Left cardiac atrium (tissue), 4 donors: ENCODE results near the gene CSF2RB. TPM values are rescaled to one million over a fixed set of nuclear protein-coding genes. Genes with fewer than 3 reads are reported as not detected.
A peak's percentile ranks its signal among the peaks of the same experiment; 100 is the strongest.

Experiments used
- ATAC-seq, 2 donors: fragments of 200-7000 bp; cut with Tn5 transposase; one replicate each; pipeline ENCODE4 v1.9.1; 2020; ENCODE audit warnings: mild to moderate bottlenecking in 2 of 2, moderate library complexity in 2 of 2
- DNase-seq: peaks from one replicate; pipeline ENCODE4 v3.0.0-alpha.2; 2020
- intact Hi-C, 2 donors: fragments of 100-400 bp; cut with DNase I; formaldehyde crosslinking; loops; one replicate each; pipeline versions ENCODE4 v1.14.1 to v1.15.1; 2022 to 2023
- total RNA-seq, 2 donors: library from RNA; stranded (reverse); fragmentation: NEBNext Ultra II Directional; extraction: Animal tissue kit (Norgen Biotek cat#: 25700); gene quantifications; one replicate each; pipeline ENCODE4 v1.2.1, GENCODE V29; 2021
- donor health status: DM: no; HTN: yes; CAD: no.
- donor health status: DM: no; HTN: yes; CAD: no; lungs with severe emphysema.
- donor health status: DM: yes; HTN: yes; CAD: no.
- donor health status: Dilated cardiomyopathy.

The CSF2RB gene
- total RNA-seq, 2 donors from 2014 or later = 4.7 to 6.0 TPM

DNA sequence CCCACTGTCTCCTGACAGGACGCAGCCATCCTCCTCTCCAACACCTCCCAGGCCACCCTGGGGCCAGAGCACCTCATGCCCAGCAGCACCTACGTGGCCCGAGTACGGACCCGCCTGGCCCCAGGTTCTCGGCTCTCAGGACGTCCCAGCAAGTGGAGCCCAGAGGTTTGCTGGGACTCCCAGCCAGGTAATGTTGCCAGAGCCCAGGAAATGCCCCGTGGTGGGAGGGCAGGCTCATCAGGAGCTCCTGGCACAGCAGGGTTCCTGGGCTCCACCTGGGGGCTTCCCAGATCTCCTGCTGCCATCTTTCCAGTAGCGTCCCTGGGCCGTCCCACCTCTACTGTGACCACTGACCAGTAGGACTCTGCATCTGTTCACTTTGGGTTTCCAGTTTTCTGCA is 16.2 kb downstream of the CSF2RB start:
- no peak for ATAC-seq

DNA sequence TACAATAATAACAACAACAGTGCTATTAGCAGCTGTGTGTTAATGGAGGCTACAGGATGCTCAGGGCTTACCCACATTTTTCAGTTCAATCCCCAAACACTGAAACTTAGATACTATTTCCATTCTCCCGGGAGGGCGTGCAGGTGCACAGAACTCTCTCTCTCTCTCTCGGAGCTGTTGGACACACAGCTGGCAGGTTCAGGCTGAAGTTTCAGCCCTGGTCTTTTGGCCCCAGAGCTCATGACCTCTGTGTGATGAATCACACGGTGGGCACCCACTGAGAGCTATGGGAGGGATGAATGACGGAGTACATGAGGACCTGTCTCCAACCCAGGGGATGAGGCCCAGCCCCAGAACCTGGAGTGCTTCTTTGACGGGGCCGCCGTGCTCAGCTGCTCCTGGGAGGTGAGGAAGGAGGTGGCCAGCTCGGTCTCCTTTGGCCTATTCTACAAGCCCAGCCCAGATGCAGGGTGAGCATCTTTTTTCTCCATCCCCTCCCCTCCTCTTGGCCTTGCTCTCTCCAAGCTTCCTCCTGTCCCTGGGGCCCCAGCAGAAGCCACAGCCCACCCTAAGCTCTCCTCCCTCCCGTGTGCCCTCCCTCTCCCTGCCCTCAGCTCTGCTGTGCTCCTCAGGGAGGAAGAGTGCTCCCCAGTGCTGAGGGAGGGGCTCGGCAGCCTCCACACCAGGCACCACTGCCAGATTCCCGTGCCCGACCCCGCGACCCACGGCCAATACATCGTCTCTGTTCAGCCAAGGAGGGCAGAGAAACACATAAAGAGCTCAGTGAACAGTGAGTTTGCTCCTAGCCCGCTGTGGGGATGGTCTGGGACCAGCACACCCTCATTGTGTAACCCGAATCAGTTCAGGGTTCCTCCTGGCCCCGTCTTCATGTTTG is 16.9 kb downstream of the CSF2RB start:
- intact Hi-C loops = no loop called here
- no peak for DNase-seq
- no peak for ATAC-seq

More for the DNA sequence above, 16.2 kb downstream of the CSF2RB start:
- intact Hi-C loops = no loop called here
- no peak for DNase-seq

DNA sequence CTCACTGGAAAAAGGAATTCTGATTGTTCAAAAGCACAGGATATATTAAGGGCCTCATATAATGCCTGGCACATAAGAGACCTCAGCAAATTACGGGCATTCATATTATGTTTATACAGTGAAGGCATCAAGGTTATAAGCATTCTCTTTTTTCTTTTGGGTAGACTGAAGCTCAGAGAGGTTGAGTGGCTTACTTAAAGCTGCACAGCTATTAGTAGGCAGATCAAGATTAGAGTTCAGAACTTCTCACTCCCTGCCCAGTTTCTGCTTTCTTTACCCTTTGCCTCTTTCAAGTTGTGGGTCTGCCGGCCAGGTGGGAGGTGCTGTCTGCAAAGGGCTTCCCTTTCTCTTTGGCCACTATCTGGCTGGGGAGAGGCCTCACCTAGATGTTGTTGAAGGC is 18.0 kb downstream of the CSF2RB start:
- intact Hi-C loops = no loop called here
- ATAC-seq (no peak), DNase-seq (no peak)

DNA sequence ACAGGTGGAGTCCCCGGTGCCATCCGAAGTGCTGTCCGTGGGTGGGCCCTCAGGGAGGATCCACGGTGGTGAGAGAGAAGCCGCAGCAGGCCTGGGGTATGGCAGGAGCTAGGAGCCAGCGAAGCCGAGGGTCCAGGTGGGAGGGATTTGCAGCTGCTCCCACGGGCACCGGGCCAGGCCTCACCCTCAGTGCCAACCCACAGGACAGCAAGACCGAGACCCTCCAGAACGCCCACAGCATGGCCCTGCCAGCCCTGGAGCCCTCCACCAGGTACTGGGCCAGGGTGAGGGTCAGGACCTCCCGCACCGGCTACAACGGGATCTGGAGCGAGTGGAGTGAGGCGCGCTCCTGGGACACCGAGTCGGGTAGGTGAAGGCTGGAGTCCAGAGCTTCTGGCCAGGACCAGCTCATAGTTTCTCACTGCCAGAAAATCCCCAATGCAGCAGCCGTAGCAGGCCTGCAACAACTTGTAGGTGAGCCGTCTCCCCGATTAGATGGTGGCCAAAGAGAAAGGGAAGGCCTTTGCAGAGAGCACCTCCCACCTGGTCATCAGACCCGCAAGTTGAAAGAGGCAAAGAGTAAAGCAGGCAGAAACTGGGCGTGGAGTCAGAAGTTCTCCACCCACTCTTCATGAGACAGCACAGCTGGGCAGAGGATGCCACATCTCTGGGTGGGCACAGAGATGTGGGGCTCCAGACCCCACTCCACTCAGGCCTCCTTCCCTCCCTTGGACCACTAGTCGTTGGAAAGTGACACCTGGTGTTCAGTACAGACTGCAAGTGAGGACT is 20.4 kb downstream of the CSF2RB start:
- DNase-seq (no peak), ATAC-seq (no peak)
- intact Hi-C loops = no loop called here

DNA sequence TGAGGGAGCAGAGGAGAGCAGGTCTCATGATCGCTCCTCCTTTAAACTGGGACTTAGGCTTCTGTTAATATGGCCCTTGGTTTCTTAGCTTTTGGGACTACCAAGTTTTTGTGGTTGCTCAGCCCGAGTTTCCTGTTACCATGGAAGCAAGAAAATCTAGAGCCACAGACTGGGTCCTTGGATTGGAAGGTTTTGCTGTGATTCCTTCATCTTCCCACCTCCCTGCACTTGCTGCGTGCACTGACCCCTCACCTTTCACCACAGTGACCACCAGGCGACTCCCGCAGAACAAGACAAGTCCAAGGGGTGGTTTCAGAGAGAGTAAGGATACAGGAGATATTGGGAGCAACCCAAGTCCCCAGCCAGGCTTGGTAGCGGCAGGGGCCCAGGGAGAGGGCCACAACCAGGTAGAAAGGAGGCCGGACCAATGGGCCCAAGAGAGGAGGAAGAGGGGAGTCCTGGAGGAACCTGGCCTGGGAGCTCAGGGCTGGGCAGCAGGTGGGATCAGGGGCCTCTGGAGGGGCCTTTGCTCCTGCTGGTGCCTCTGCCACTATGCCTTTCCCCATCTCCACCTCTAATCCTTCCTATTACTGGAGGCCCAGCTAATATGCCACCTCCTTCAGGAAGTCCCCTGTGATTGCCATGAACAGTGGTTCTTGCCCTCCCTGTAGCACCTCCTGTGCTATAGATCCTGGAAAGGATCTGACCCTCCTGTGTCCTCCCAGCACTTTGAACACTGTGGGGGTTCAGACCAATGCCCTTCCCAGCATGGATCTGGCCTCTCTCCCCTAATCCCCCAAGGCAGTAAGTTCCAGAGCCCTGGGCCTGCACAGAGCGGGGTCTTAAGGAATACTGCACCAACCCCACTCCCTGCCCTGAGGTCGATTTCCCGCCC is 21.2 kb downstream of the CSF2RB start:
- ATAC-seq = no peak
- DNase-seq = no peak
- intact Hi-C loops = no loop called here

DNA sequence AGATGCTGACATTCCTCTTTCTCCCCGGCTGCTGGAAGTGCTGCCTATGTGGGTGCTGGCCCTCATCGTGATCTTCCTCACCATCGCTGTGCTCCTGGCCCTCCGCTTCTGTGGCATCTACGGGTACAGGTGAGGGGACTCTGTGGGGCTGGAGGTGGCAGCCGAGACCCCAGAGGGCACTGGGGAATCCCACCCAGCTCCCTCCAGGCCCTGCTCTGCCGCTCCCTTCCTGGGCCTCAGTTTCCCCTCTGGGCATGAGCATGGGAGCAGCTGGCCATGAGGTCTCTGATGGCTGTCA is 21.8 kb downstream of the CSF2RB start:
- no peak for ATAC-seq
- intact Hi-C loops = no loop called here
- no peak for DNase-seq

DNA sequence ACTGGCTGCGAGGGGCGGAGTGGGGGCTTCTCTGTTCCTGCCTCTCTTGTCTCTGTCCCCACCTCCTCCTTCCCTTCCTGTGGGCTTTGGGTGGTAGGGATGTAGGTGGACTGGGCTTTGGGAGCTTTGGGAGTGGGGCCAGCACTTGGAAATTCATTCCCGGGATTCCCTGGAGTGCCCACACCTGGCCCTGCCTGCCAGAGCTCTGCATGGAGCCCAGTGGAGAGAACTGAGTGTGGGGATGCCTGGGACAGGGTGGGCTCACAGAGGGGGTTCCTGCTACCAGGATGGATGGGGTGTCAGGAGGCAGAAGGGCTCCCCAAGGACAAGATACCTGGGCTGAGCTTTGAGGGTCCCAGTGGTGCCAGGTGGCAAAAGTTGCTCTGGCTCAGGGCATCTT is 22.3 kb downstream of the CSF2RB start:
- ATAC-seq (no peak), DNase-seq (no peak)
- intact Hi-C loops = no loop called here

DNA sequence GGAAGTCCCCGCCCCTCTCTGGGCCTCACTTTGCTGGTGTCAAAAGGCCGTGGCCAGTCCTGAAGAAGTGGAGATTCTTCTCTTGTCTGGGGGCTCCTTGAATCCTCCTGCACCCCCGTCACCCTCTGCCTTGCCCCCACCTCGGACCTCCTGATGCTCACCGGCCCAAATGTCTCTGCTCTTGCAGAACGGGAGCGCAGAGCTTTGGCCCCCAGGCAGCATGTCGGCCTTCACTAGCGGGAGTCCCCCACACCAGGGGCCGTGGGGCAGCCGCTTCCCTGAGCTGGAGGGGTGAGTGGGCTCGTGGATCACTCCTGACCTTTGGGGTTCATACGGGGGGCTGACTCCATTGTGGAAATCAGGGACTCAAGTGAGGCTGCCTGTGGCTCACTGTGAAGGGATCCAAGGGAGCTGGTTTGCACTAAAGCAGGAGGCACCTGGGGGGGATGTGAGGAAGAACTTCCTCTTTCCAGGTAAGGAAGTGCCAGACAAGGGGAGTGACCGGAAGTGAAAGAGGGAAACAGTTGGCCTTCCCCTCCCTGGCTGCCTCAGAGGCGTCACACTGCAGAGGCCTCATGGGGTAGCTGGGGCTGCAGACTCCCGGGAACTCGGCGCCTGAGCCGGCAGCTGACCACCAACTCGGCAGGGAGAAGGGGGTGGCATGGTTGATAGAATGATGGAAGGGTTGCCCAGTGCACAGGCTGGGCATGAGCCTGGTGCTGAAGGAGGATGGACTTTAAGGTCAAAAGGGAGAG is 23.1 kb downstream of the CSF2RB start:
- intact Hi-C loops = no loop called here
- no peak for DNase-seq
- ATAC-seq = peak in 1 of 2 donors; percentile 21

DNA sequence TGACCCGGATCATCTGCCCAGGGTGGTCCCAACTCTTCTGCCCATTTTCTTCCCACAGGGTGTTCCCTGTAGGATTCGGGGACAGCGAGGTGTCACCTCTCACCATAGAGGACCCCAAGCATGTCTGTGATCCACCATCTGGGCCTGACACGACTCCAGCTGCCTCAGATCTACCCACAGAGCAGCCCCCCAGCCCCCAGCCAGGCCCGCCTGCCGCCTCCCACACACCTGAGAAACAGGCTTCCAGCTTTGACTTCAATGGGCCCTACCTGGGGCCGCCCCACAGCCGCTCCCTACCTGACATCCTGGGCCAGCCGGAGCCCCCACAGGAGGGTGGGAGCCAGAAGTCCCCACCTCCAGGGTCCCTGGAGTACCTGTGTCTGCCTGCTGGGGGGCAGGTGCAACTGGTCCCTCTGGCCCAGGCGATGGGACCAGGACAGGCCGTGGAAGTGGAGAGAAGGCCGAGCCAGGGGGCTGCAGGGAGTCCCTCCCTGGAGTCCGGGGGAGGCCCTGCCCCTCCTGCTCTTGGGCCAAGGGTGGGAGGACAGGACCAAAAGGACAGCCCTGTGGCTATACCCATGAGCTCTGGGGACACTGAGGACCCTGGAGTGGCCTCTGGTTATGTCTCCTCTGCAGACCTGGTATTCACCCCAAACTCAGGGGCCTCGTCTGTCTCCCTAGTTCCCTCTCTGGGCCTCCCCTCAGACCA is 24.0 kb downstream of the CSF2RB start:
- intact Hi-C loops = no loop called here
- no peak for ATAC-seq
- no peak for DNase-seq

DNA sequence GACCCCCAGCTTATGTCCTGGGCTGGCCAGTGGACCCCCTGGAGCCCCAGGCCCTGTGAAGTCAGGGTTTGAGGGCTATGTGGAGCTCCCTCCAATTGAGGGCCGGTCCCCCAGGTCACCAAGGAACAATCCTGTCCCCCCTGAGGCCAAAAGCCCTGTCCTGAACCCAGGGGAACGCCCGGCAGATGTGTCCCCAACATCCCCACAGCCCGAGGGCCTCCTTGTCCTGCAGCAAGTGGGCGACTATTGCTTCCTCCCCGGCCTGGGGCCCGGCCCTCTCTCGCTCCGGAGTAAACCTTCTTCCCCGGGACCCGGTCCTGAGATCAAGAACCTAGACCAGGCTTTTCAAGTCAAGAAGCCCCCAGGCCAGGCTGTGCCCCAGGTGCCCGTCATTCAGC is 24.6 kb downstream of the CSF2RB start:
- intact Hi-C loops = no loop called here
- no peak for ATAC-seq
- no peak for DNase-seq

DNA sequence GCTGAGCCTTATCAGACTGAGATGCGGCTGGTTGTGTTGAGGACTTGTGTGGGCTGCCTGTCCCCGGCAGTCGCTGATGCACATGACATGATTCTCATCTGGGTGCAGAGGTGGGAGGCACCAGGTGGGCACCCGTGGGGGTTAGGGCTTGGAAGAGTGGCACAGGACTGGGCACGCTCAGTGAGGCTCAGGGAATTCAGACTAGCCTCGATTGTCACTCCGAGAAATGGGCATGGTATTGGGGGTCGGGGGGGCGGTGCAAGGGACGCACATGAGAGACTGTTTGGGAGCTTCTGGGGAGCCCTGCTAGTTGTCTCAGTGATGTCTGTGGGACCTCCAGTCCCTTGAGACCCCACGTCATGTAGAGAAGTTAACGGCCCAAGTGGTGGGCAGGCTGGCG is 25.5 kb downstream of the CSF2RB start:
- DNase-seq (no peak), ATAC-seq (no peak)
- intact Hi-C loops = no loop called here

DNA sequence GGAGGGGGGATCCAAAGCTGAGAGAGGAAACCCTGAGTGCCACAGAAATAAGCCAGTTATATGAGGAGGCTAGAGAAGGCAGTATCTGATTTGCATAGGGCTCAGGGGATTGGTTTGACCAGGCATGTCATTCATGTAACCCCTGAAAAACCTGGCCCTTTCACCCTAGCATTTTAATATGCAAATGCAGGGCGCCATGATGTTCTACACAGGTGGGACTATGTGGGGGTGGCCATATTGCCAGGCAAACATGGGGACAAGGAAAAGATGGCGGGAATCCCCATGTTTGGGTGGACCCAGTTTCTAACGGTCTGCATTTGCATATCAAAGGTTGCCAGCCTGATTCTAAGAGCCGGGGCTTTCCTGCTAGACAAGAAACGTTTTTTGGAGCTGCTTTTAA is 27.2 kb downstream of the CSF2RB start:
- intact Hi-C loops = no loop called here
- no peak for ATAC-seq
- no peak for DNase-seq

DNA sequence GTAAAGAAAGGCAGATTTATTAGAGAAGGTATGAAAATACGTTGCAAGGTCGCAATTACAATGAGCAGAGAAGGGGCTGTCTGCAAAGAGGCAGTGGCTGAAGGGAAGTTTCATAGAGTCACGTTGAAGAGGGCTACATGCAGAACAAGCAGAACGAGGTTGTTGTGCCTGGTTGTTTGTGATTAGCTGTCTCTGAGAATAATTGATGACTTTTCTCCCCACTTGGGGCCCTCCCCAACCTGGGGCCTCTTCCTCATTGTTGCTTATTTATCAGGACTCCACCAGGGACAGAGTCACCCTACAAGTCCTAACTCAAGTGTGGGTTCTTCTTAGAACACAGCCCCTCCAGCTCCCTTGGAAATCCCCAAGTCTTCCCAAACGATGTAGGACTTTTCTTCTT is 29.1 kb downstream of the CSF2RB start:
- no peak for DNase-seq
- intact Hi-C loops = no loop called here

DNA sequence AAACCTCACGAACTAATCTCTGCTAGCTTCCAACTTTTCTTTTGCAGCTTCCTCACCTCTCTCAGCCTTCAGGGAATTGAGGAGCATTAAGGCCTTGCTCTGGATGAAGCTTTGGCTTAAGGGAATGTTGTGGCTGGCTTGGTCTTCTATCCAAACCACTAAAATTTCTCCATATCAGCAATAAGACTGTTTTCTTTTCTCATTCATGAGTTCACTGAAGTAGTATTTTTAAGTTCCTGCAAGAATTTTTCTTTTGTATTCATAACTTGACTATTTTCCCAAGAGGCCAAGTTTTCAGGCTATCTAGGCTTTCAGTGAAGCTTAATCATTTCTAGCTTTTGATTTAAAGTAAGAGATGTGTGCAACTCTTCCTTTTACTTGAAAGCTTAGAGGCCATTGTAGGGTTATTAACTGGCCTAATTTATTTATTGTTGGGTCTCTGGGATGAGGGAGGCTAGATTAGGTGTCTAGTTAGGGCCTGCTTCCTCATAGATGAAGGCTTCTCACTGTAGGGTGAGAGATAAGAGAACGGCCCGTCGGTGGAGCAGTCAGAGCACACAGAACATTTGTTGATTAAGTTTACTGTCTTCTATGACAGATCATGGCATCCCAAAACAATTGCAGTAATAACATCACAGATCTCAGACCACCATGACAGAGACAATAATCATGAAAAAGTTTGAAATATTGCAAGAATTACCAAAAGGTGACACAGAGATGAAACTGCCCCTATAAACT is 33.2 kb downstream of the CSF2RB start:
- no peak for ATAC-seq
- no peak for DNase-seq
- intact Hi-C loops = no loop called here

More for the DNA sequence above, 29.1 kb downstream of the CSF2RB start:
- no peak for ATAC-seq

DNA sequence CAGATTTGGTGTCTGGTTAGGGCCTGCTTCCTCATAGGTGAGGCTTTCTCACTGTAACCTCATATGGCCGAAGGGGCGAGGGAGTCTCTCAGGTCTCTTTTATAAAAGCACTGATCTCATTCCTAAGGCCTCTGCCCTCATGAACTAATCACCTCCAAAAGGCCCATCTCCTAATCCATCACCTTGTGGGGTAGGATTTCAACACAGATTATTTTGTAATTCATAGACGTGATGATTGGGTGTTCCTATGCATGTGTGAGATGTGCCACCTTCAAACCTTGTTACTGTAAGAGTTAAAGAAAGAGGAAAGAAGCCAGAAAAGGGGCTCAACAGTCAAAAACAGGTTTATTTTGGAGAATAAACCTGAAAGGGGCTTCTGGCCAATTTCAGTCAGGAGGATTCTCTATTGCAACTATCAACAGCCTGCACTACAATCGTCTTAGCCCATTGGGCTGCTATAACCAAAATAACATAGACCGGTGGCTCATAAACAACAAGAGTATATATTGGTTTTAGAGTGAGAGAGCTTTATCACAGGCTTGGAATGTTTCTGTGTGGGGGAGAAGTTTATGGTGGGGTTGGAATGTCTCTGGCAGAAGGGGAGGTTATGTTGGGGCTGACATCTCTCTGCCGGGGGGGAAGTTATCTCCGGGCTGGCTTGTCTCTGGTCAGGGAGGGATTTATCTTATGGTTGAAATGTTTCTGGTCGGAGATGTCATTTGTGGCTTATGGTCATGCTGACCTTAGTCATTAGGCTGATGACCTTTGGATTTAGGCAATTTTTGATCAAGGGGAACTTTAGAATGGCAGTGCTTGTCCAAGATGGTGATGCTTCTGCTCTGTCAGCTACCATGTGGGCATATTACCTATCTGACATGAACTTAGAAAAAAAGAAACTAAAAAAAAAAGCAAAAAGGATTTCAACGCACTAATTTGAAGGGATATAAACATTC is 35.1 kb downstream of the CSF2RB start:
- DNase-seq = no peak
- intact Hi-C loops = no loop called here
- peak in 1 of 2 donors; percentile 44 for ATAC-seq

DNA sequence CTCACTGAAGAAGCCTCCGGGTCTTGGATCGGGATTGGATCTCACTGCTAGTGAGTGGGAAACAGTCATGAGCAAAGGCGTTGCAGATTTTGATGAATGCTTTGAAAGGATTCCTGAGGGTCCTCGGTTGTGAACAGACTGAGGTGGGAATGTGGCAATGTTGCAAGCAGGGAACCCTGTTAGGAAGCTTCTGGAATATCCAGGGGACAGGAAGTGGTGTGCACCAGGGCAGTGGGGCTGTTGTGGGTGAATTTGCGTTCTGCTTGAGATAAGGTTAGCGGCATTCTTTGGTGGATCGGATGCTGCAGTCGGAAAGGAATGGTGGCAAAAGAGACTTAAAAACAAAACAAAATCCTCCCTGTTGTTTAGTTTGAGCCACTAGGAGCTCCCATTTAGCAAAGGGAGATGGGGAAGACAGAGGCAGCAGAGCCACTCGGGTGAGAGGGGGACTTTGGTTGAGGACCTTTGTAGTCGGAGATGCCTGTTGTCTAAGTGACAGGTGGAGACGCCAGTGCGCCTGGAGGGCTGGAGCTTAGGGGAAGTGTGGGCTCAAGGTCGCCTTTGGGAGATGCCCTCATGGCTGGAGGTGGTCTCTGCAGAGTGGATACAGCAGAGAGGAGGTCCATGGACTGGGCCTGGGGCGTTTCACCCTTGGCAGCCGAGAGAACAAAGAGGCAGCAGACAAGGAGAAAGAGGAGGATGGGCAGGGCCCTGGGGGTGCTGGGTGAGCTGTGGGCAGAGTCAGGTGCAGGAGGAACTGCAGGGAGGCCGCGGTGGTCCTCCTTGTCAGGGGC is 37.6 kb downstream of the CSF2RB start:
- intact Hi-C loops = no loop called here
- ATAC-seq (no peak), DNase-seq (no peak)
